Endothelial cell of umbilical vein (primary cell): Measurements from ENCODE around the gene OGFRL1. TPM values are rescaled to one million over a fixed set of nuclear protein-coding genes. Genes with fewer than 3 reads are reported as not detected.

Experiments
- BruUV-seq: library from RNA; stranded (reverse); fragments of 400-500 nt; replicated peaks from 2 replicates; lab custom pipeline; 2021; lab: Mats Ljungman, UMichigan
- CTCF ChIA-PET: fragments of 300-600, 350-600 bp; sonication (Branson Sonifier 250); formaldehyde crosslinking; loops from one replicate; lab custom pipeline; 2021; ENCODE audit warnings: antibody characterized with exemption, inconsistent platforms; lab: Charles Lee
- POLR2A ChIA-PET: fragments of 300-600, 350-600 bp; sonication (Branson Sonifier 250); formaldehyde crosslinking; loops from one replicate; lab custom pipeline; 2021; ENCODE audit warnings: antibody characterized with exemption, inconsistent platforms; lab: Charles Lee
- DNase-seq: peaks from one replicate; pipeline ENCODE4 v3.0.0-alpha.2; 2011; ENCODE audit warnings: low read depth, low spot score
- FAIRE-seq: peaks from 2 replicates; lab custom pipeline; 2011; peaks lifted over from hg19 to GRCh38; lab: Jason Lieb, UNC
- H2AFZ ChIP-seq: 2 replicates; pipeline ENCODE4 v1.6.0; 2012; ENCODE audit warnings: low read depth, low read length, control low read depth, inconsistent platforms
- H3K27ac ChIP-seq: 2 replicates; pipeline ENCODE4 v1.5.1; 2011; ENCODE audit warnings: low read depth, mild to moderate bottlenecking, control low read depth, low read length, moderate library complexity; ENCODE audit not compliant: insufficient read depth
- H3K27me3 ChIP-seq, 2 experiments: 2 replicates each; pipeline versions ENCODE4 v1.6.0 to v1.6.1; 2011; ENCODE audit warnings: low read length in 2 of 2, mixed read lengths in 1 of 2; ENCODE audit not compliant: control insufficient read depth in 2 of 2, insufficient read depth in 2 of 2
- H3K36me3 ChIP-seq, 2 experiments: 2 replicates in 1 of 2; 3 replicates in 1 of 2; pipeline ENCODE4 v1.5.1; 2011; ENCODE audit warnings: low read length in 2 of 2, mild to moderate bottlenecking in 1 of 2, moderate library complexity in 1 of 2; ENCODE audit not compliant: control insufficient read depth in 2 of 2, insufficient read depth in 2 of 2; ENCODE audit errors: extremely low read depth in 1 of 2
- H3K4me1 ChIP-seq: 3 replicates; pipeline ENCODE4 v1.5.1; 2011; ENCODE audit warnings: mild to moderate bottlenecking, low read length; ENCODE audit not compliant: control insufficient read depth, insufficient read depth; ENCODE audit errors: extremely low read depth
- H3K4me2 ChIP-seq: 2 replicates; pipeline ENCODE4 v1.6.1; 2011; ENCODE audit warnings: low read length, control low read depth, mixed read lengths; ENCODE audit not compliant: insufficient read depth
- H3K4me3 ChIP-seq, 3 experiments: fragments of 200-600 bp in 1 of 3; sonication (generic), shearing (Covaris generic) in 1 of 3; replicated peaks in 1 of 3; 2 replicates each; pipeline ENCODE4 v1.5.1; 2011 to 2016; ENCODE audit warnings: control low read depth in 3 of 3, low read length in 3 of 3, mild to moderate bottlenecking in 2 of 3, inconsistent platforms in 1 of 3, low read depth in 1 of 3, moderate library complexity in 1 of 3; ENCODE audit not compliant: insufficient read depth in 1 of 3
- H3K79me2 ChIP-seq: 2 replicates; pipeline ENCODE4 v1.6.0; 2012; ENCODE audit warnings: low read length, inconsistent platforms; ENCODE audit not compliant: control insufficient read depth, insufficient read depth
- H3K9ac ChIP-seq: replicated peaks from 2 replicates; pipeline ENCODE3; 2011; ENCODE audit warnings: low read length, control low read depth; ENCODE audit not compliant: insufficient read depth; ENCODE audit errors: extremely low read depth
- H3K9me1 ChIP-seq: replicated peaks from 3 replicates; pipeline ENCODE4 v1.6.0; 2011; ENCODE audit warnings: mild to moderate bottlenecking, low read length; ENCODE audit not compliant: control insufficient read depth, insufficient read depth; ENCODE audit errors: extremely low read depth
- H3K9me3 ChIP-seq: replicated peaks from 2 replicates; pipeline ENCODE4 v1.5.1; 2012; ENCODE audit warnings: low read length, inconsistent platforms; ENCODE audit not compliant: control insufficient read depth, insufficient read depth
- H4K20me1 ChIP-seq: replicated peaks from 2 replicates; pipeline ENCODE3; 2011; ENCODE audit warnings: mild to moderate bottlenecking, low read length; ENCODE audit not compliant: control insufficient read depth, insufficient read depth; ENCODE audit errors: extremely low read depth
- EZH2 ChIP-seq: IDR thresholded peaks from 2 replicates; pipeline ENCODE4 v1.6.1; 2012; ENCODE audit warnings: borderline replicate concordance, low read depth, mild to moderate bottlenecking, moderate library complexity, low read length, inconsistent platforms; ENCODE audit not compliant: severe bottlenecking
- FOS ChIP-seq: IDR thresholded peaks from 2 replicates; pipeline ENCODE4 v1.6.1; 2011; ENCODE audit warnings: mild to moderate bottlenecking, low read length, moderate library complexity, borderline replicate concordance; ENCODE audit not compliant: insufficient read depth
- GATA2 ChIP-seq: IDR thresholded peaks from 2 replicates; pipeline ENCODE4 v1.7.0; 2011; ENCODE audit warnings: low read depth, mild to moderate bottlenecking, moderate library complexity, mixed read lengths, low read length; ENCODE audit not compliant: insufficient read length, insufficient read depth
- POLR2AphosphoS5 ChIP-seq: IDR thresholded peaks from 2 replicates; pipeline ENCODE4 v1.6.1; 2012; ENCODE audit warnings: low read depth, mild to moderate bottlenecking, control low read depth, low read length, moderate library complexity; ENCODE audit not compliant: insufficient read depth
- dilution Hi-C: fragments of 300-500 bp; cut with MboI; formaldehyde crosslinking; loops from one replicate; pipeline ENCODE4 v1.15.0; 2019; ENCODE audit warnings: low sequenced_read_pairs; ENCODE audit not compliant: extremely low pct_ligation_motif_present
- intact Hi-C: fragments of 100-400 bp; cut with micrococcal nuclease; formaldehyde crosslinking; loops from one replicate; pipeline ENCODE4 v1.10.0; 2022
- polyA plus RNA-seq, 4 experiments: library from polyadenylated mRNA; depleted of rRNA in 3 of 4; stranded (reverse) in 3 of 4; unstranded in 1 of 4; fragments of >200 nt; gene quantifications; 2 replicates each; pipeline versions ENCODE4 v1.2.1 to v1.2.3, GENCODE V29; 2011 to 2012; ENCODE audit warnings: missing spikeins in 1 of 4
- total RNA-seq: library from RNA; stranded (reverse); gene quantifications from 2 replicates; pipeline ENCODE4 v1.2.3, GENCODE V29; 2021
- TF ChIP-seq, protein P1 (sequence below): IDR thresholded peaks from 2 replicates; pipeline ENCODE4 v1.6.1; 2011; ENCODE audit not compliant: insufficient read depth, insufficient read length

Gene OGFRL1
- total and polyA plus RNA-seq, 2 donors (not counting 3 experiments of a cell fraction or from before 2014, with no cell fraction given) = 3.4 to 19.4 TPM

DNA sequence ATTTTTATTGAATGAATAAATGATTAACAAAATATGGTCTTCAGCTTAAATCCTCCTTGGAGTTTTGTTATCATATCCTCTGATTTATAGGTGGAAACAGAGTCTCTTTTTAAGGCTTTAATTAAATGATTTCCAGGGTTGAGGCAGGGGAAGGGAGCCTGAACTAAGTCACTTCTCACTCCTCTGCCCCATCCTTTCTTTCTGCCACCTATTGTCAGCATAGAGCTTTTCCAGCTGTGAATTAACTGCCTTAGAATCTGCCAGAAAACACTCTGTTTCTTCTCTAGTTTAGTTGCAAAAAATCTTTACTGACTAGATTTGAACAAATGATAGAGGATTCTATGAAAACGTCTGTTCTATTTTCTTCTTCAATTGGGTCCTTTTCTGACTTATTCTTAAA lies 9.8 kb downstream of the OGFRL1 start:
- Histone ChIP-seq H3K9me1 (no peaks in the 10 kb centered on the region), H3K27ac (no peak overlapping the region), H3K9ac (no peak overlapping the region), H3K36me3 (peaks cover 0 to 18% of the 10 kb centered on the region in 2 experiments), H4K20me1 (no peaks in the 10 kb centered on the region), H3K79me2 (no peaks in the 10 kb centered on the region), H3K4me3 (no peak overlapping the region), H3K4me2 (no peak overlapping the region), H3K4me1 (peaks cover 5% of the 10 kb centered on the region), H2AFZ (no peak overlapping the region), H3K9me3 (no peaks in the 10 kb centered on the region), H3K27me3 (no peaks in the 10 kb centered on the region)
- TF ChIP-seq, protein P1, sequence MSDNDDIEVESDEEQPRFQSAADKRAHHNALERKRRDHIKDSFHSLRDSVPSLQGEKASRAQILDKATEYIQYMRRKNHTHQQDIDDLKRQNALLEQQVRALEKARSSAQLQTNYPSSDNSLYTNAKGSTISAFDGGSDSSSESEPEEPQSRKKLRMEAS = no peak
- no peak for TF ChIP-seq FOS
- dilution Hi-C loops (no loop called here), intact Hi-C loops (no loop called here)
- ChIA-PET CTCF (interaction anchor here (1.3 to 2.6 kb wide), 3 partner anchors 10 to 108 kb away, joined by 3 to 8 read pairs (median 6); partner anchors contain the start of gene OGFRL1), POLR2A (no interaction called here)
- FAIRE-seq (no peak), DNase-seq (no peak)
- no TSS peak for BruUV-seq

GRCh38 chr6:71299541-71300470 lies 11.2 kb downstream of the OGFRL1 start:
- DNase-seq (no peak), FAIRE-seq (no peak)
- no peaks in the 10 kb centered on the region for H3K4me1 ChIP-seq
- dilution Hi-C loops (no loop called here), intact Hi-C loops (no loop called here)
- H3K4me3 ChIP-seq = no peak overlapping the region
- TF ChIP-seq EZH2 (no peak), POLR2AphosphoS5 (no peak), GATA2 (no peak)
- H3K4me2 ChIP-seq = no peak overlapping the region
- H3K9ac ChIP-seq = no peak overlapping the region
- ChIA-PET POLR2A (no interaction called here), CTCF (interaction anchor here (0.9 to 2.6 kb wide), 3 partner anchors 11 to 109 kb away, joined by 3 to 8 read pairs (median 6); partner anchors contain the start of gene OGFRL1)
- no peaks in the 10 kb centered on the region for H3K79me2 ChIP-seq
- H3K36me3 ChIP-seq = peaks cover 0 to 18% of the 10 kb centered on the region in 2 experiments
- BruUV-seq = no TSS peak
- no peaks in the 10 kb centered on the region for H3K9me3 ChIP-seq
- H4K20me1 ChIP-seq = no peaks in the 10 kb centered on the region
- no peak overlapping the region for H2AFZ ChIP-seq
- no peaks in the 10 kb centered on the region for H3K27me3 ChIP-seq
- H3K9me1 ChIP-seq = no peaks in the 10 kb centered on the region
- H3K27ac ChIP-seq = no peak overlapping the region
